CD14-positive monocyte (primary cell): Measurements from ENCODE around the gene CRAT. TPM values are rescaled to one million over a fixed set of nuclear protein-coding genes. Genes with fewer than 3 reads are reported as not detected.
"Not testable (repeated sequence)": the region's sequence is repeated elsewhere in the genome, so short reads cannot be mapped to it uniquely, and the experiment has no call there.

ENCODE experiments used
- DNase-seq, 3 donors: peaks; one replicate each; pipeline ENCODE4 v3.0.0-alpha.2; 2011 to 2022
- H2AFZ ChIP-seq: 2 replicates; pipeline ENCODE4 v1.6.0; 2012; ENCODE audit warnings: mild to moderate bottlenecking, low read depth, low read length, inconsistent platforms; ENCODE audit not compliant: insufficient read depth, poor library complexity, severe bottlenecking
- H3K27ac ChIP-seq, 2 donors: 1 replicate in 1 of 2; 2 replicates in 1 of 2; pipeline ENCODE4 v1.5.1; 2012 to 2013; ENCODE audit warnings: low read length in 2 of 2, control low read depth in 1 of 2, inconsistent platforms in 1 of 2, low read depth in 1 of 2, mild to moderate bottlenecking in 1 of 2
- H3K27me3 ChIP-seq, 2 donors: one replicate each; pipeline versions ENCODE4 v1.6.0 to v1.6.1; 2011 to 2013; ENCODE audit warnings: low read length in 2 of 2; ENCODE audit not compliant: control insufficient read depth in 2 of 2, insufficient read depth in 2 of 2
- H3K36me3 ChIP-seq, 2 donors: replicated peaks in 1 of 2; 1 replicate in 1 of 2; 2 replicates in 1 of 2; pipeline versions ENCODE4 v1.5.1 to v1.6.1; 2012 to 2013; ENCODE audit warnings: low read length in 2 of 2, control low read depth in 1 of 2, inconsistent platforms in 1 of 2, mild to moderate bottlenecking in 1 of 2; ENCODE audit not compliant: insufficient read depth in 2 of 2, control insufficient read depth in 1 of 2
- H3K4me1 ChIP-seq, 2 donors: 1 replicate in 1 of 2; 2 replicates in 1 of 2; pipeline versions ENCODE4 v1.5.1 to v1.6.1; 2012 to 2013; ENCODE audit warnings: low read length in 2 of 2, control low read depth in 1 of 2, inconsistent platforms in 1 of 2, mild to moderate bottlenecking in 1 of 2, moderate library complexity in 1 of 2; ENCODE audit not compliant: insufficient read depth in 2 of 2, control insufficient read depth in 1 of 2
- H3K4me2 ChIP-seq: replicated peaks from 2 replicates; pipeline ENCODE3; 2012; ENCODE audit warnings: low read length, moderate library complexity, mild to moderate bottlenecking; ENCODE audit not compliant: poor library complexity, severe bottlenecking; ENCODE audit errors: extremely low read depth
- H3K4me3 ChIP-seq, 3 experiments: fragments of 200-600 bp in 1 of 3; sonication (generic) in 1 of 3; replicated peaks in 1 of 3; 1 replicate in 2 of 3; 2 replicates in 1 of 3; pipeline ENCODE4 v1.5.1; 2011 to 2013; ENCODE audit warnings: low read length in 3 of 3, mild to moderate bottlenecking in 3 of 3, control low read depth in 2 of 3, low read depth in 2 of 3, inconsistent platforms in 1 of 3, moderate library complexity in 1 of 3
- H3K79me2 ChIP-seq: 2 replicates; pipeline ENCODE4 v1.6.0; 2012; ENCODE audit warnings: mild to moderate bottlenecking, control low read depth, inconsistent platforms, low read length, moderate library complexity; ENCODE audit not compliant: insufficient read depth
- H3K9ac ChIP-seq: 2 replicates; pipeline ENCODE4 v1.6.0; 2017; ENCODE audit warnings: low read length, mild to moderate bottlenecking; ENCODE audit not compliant: insufficient read depth, poor library complexity, severe bottlenecking
- H3K9me3 ChIP-seq, 2 donors: replicated peaks in 1 of 2; 1 replicate in 1 of 2; 2 replicates in 1 of 2; pipeline versions ENCODE4 v1.5.1 to v1.6.1; 2012 to 2013; ENCODE audit warnings: low read length in 2 of 2, control low read depth in 1 of 2; ENCODE audit not compliant: control insufficient read depth in 1 of 2, insufficient read depth in 1 of 2
- H4K20me1 ChIP-seq: 2 replicates; pipeline ENCODE4 v1.6.0; 2012; ENCODE audit warnings: mild to moderate bottlenecking, low read length, control low read depth, moderate library complexity; ENCODE audit not compliant: insufficient read depth
- H3K27ac Mint-ChIP-seq, 7 donors: one replicate each; pipeline ENCODE4 v1.8.0; 2020; ENCODE audit warnings: mild to moderate bottlenecking in 7 of 7, mixed read lengths in 7 of 7, moderate library complexity in 6 of 7, inconsistent platforms in 2 of 7
- H3K27me3 Mint-ChIP-seq, 3 donors: one replicate each; pipeline ENCODE4 v1.8.0; 2021 to 2022; ENCODE audit warnings: low read depth in 3 of 3, mild to moderate bottlenecking in 3 of 3, mixed read lengths in 3 of 3, moderate library complexity in 3 of 3, inconsistent platforms in 1 of 3
- H3K36me3 Mint-ChIP-seq, 2 donors: one replicate each; pipeline ENCODE4 v1.8.0; 2020; ENCODE audit warnings: mixed read lengths in 2 of 2, inconsistent platforms in 1 of 2, mild to moderate bottlenecking in 1 of 2
- H3K4me1 Mint-ChIP-seq: one replicate; pipeline ENCODE4 v1.8.0; 2020; ENCODE audit warnings: mild to moderate bottlenecking, mixed read lengths
- H3K4me3 Mint-ChIP-seq, 2 donors: one replicate each; pipeline ENCODE4 v1.8.0; 2020; ENCODE audit warnings: mild to moderate bottlenecking in 2 of 2, mixed read lengths in 2 of 2, moderate library complexity in 1 of 2
- H3K9me3 Mint-ChIP-seq, 7 donors: one replicate each; pipeline ENCODE4 v1.8.0; 2020 to 2022; ENCODE audit warnings: mixed read lengths in 7 of 7, mild to moderate bottlenecking in 6 of 7, moderate library complexity in 6 of 7, inconsistent platforms in 2 of 7
- CTCF ChIP-seq: fragments of 200-600 bp; IDR thresholded peaks from one replicate; pipeline ENCODE4 v1.8.0; 2022; ENCODE audit warnings: antibody characterized with exemption, mild to moderate bottlenecking
- WGBS: methylation state at CpG from one replicate; pipeline ENCODE4 v1.1.5; 2013; ENCODE audit warnings: missing lambda C conversion rate; ENCODE audit not compliant: insufficient coverage; 5-methylcytosine and 5-hydroxymethylcytosine counted together
- intact Hi-C, 2 donors: fragments of 100-400 bp; cut with micrococcal nuclease; formaldehyde crosslinking; loops; one replicate each; pipeline versions ENCODE4 v1.15.0 to v1.15.1; 2023
- polyA plus RNA-seq, 3 donors: library from polyadenylated mRNA; depleted of rRNA in 1 of 3; unstranded in 2 of 3; stranded (reverse) in 1 of 3; fragments of 300-500 nt in 2 of 3; fragments of >200 nt in 1 of 3; fragmentation: Illumina TruSeq in 2 of 3; gene quantifications; 1 replicate in 2 of 3; 2 replicates in 1 of 3; pipeline ENCODE4 v1.2.3, GENCODE V29; 2012 to 2021

The CRAT gene
- polyA plus RNA-seq, 3 donors, result 12.2 to 19.4 (median 15.0) TPM

- no peak for TF ChIP-seq CTCF
- Mint-ChIP-seq H3K36me3 (peaks cover 45 to 60% of the 10 kb centered on the region in 2 donors), H3K27ac (no peak overlapping the region), H3K4me1 (peaks cover 22% of the 10 kb centered on the region), H3K4me3 (no peak overlapping the region), H3K9me3 (no peaks in the 10 kb centered on the region), H3K27me3 (peaks cover 0 to 2% (median 0%) of the 10 kb centered on the region in 3 donors)
- Histone ChIP-seq H3K36me3 (peaks cover 33 to 36% of the 10 kb centered on the region in 2 donors), H3K4me1 (peaks cover 14 to 19% of the 10 kb centered on the region in 2 donors), H2AFZ (no peak overlapping the region), H4K20me1 (peaks cover 54% of the 10 kb centered on the region), H3K27ac (no peak overlapping the region), H3K27me3 (no peaks in the 10 kb centered on the region), H3K4me2 (no peak overlapping the region), H3K9me3 (no peaks in the 10 kb centered on the region), H3K79me2 (peaks cover 91% of the 10 kb centered on the region), H3K4me3 (no peak overlapping the region), H3K9ac (no peak overlapping the region)
- WGBS, result 100% methylated on average over 1 of the region's 4 CpGs
- intact Hi-C loops, result no loop called here
- no peak for DNase-seq
Measured at GRCh38 chr9:129118799-129119198, 8.2 kb upstream of the CRAT start.

GRCh38 chr9:129113645-129114304 lies 3.2 kb upstream of the CRAT start:
- H3K36me3 Mint-ChIP-seq, result peaks cover 0 to 9% of the 10 kb centered on the region in 2 donors
- WGBS, result 46% methylated on average over 12 of the region's 17 CpGs
- TF ChIP-seq CTCF, result no peak
- no peaks in the 10 kb centered on the region for H3K9me3 ChIP-seq
- peak; percentile 23 to 53 (median 51) for DNase-seq
- peak overlapping the region; percentile 73 to 78 for H3K27ac ChIP-seq
- intact Hi-C loops, result no loop called here
- peaks cover 54% of the 10 kb centered on the region for H3K4me1 Mint-ChIP-seq
- H3K4me2 ChIP-seq, result peak overlapping the region; percentile 52
- no peak overlapping the region for H3K9ac ChIP-seq
- peaks cover 84% of the 10 kb centered on the region for H3K79me2 ChIP-seq
- H3K9me3 Mint-ChIP-seq, result peaks cover 0 to 2% (median 0%) of the 10 kb centered on the region in 7 donors
- no peaks in the 10 kb centered on the region for H3K27me3 ChIP-seq
- peaks cover 18% of the 10 kb centered on the region for H4K20me1 ChIP-seq
- peak overlapping the region; percentile 71 to 73 for H3K4me3 Mint-ChIP-seq
- H3K27me3 Mint-ChIP-seq, result peaks cover 0 to 2% (median 0%) of the 10 kb centered on the region in 3 donors
- H3K4me1 ChIP-seq, result peaks cover 50 to 58% of the 10 kb centered on the region in 2 donors
- H2AFZ ChIP-seq, result peak overlapping the region; percentile 50
- peak overlapping the region in 2 of 3 experiments; percentile 9 to 63 for H3K4me3 ChIP-seq
- H3K36me3 ChIP-seq, result no peaks in the 10 kb centered on the region
- H3K27ac Mint-ChIP-seq, result peak overlapping the region; percentile 86 to 96 (median 92)

- DNase-seq, H3K27me3 ChIP-seq, intact Hi-C loops, H3K36me3 Mint-ChIP-seq, H3K27me3 Mint-ChIP-seq, H3K36me3 ChIP-seq, H3K9me3 ChIP-seq, H3K9me3 Mint-ChIP-seq: not testable (repeated sequence)
- H4K20me1 ChIP-seq, result peaks cover 13% of the 10 kb centered on the region
- H3K4me3 ChIP-seq, result peak overlapping the region in 1 of 3 experiments; percentile 99
- H3K4me3 Mint-ChIP-seq, result peak overlapping the region; percentile 94 to 95
- peak overlapping the region in 1 of 2 donors; percentile 96 for H3K27ac ChIP-seq
- H3K4me1 Mint-ChIP-seq, result peaks cover 55% of the 10 kb centered on the region
- H3K4me1 ChIP-seq, result peaks cover 50 to 60% of the 10 kb centered on the region in 2 donors
- peaks cover 76% of the 10 kb centered on the region for H3K79me2 ChIP-seq
- WGBS, result 89% methylated on average over 14 of the region's 17 CpGs
- peak overlapping the region; percentile 100 for H3K4me2 ChIP-seq
- H2AFZ ChIP-seq, result peak overlapping the region; percentile 97
- peak overlapping the region; percentile 90 for H3K9ac ChIP-seq
- H3K27ac Mint-ChIP-seq, result peak overlapping the region in 6 of 7 donors; percentile 13 to 94 (median 44)
Measured at GRCh38 chr9:129112526-129112925, 1.9 kb upstream of the CRAT start.
